OCI-LY7 (cell line): ENCODE data around the gene OR52W1.

Source experiments
- CTCF ChIP-seq: fragments of 200-600 bp; sonication (generic); conservative IDR thresholded peaks from 2 replicates; pipeline ENCODE4 v1.5.1; 2014; ENCODE audit warnings: mild to moderate bottlenecking, antibody characterized with exemption, low read length, moderate library complexity, mixed read lengths
- EZH2phosphoT487 ChIP-seq: fragments of 200-600 bp; sonication (generic); IDR thresholded peaks from 2 replicates; pipeline ENCODE4 v1.6.1; 2018; ENCODE audit warnings: low read depth, borderline replicate concordance, mild to moderate bottlenecking, mixed run types, antibody characterized with exemption, low read length, moderate library complexity, mixed read lengths

- TF ChIP-seq CTCF: no peak
- TF ChIP-seq EZH2phosphoT487: no peak
Measured at GRCh38 chr11:6245536-6245935, 46.5 kb downstream of the OR52W1 start.
